ENCODE measurements around the gene CSNK1D. TPM values are rescaled to one million over a fixed set of nuclear protein-coding genes. Genes with fewer than 3 reads are reported as not detected.

The CSNK1D gene
- total and polyA plus RNA-seq, 4 donors = 72.7 to 160 (median 123) TPM

GRCh38 chr17:82245134-82246039 lies 28.1 kb downstream of the CSNK1D start:
- Histone ChIP-seq H3K36me3 (ENCODE audit: control insufficient read depth in 4 of 4, insufficient read depth in 4 of 4, low read length in 4 of 4) (peaks cover 16 to 77% (median 46%) of the 10 kb centered on the region in 4 donors), H3K27me3 (ENCODE audit: control insufficient read depth in 3 of 3, insufficient read depth in 3 of 3, low read length in 2 of 3) (no peaks in the 10 kb centered on the region), H3K4me1 (ENCODE audit: control insufficient read depth in 5 of 5, insufficient read depth in 5 of 5, low read length in 5 of 5) (peaks cover 8 to 29% (median 25%) of the 10 kb centered on the region in 5 donors), H3K27ac (ENCODE audit: low read depth in 1 of 2, low read length in 1 of 2) (no peak overlapping the region), H3K9ac (ENCODE audit: insufficient read depth in 1 of 2, low read length in 2 of 2) (no peak overlapping the region), H3K9me3 (ENCODE audit: control insufficient read depth in 4 of 4, insufficient read depth in 3 of 4, low read length in 3 of 4) (no peaks in the 10 kb centered on the region), H3K4me3 (no peak overlapping the region)
- no peak for TF ChIP-seq CTCF (IDR thresholded peaks at IDR 0.05; ENCODE audit: control extremely low read depth, extremely low read depth)
- no peak for DNase-seq
- no peak for ATAC-seq (ENCODE audit: insufficient read depth, low FRiP score)
- WGBS, 2 donors = 90 to 93% methylated on average over 46 to 47 of the region's 47 CpGs

GRCh38 chr17:82244413-82245133 lies 28.9 kb downstream of the CSNK1D start:
- no peak overlapping the region for H3K27ac ChIP-seq (ENCODE audit: low read depth in 1 of 2, low read length in 1 of 2)
- no peak overlapping the region for H3K9ac ChIP-seq (ENCODE audit: insufficient read depth in 1 of 2, low read length in 2 of 2)
- DNase-seq (peak in 1 of 3 donors; percentile 22), ATAC-seq (ENCODE audit: insufficient read depth, low FRiP score) (no peak)
- no peaks in the 10 kb centered on the region for H3K9me3 ChIP-seq (ENCODE audit: control insufficient read depth in 4 of 4, insufficient read depth in 3 of 4, low read length in 3 of 4)
- no peaks in the 10 kb centered on the region for H3K27me3 ChIP-seq (ENCODE audit: control insufficient read depth in 3 of 3, insufficient read depth in 3 of 3, low read length in 2 of 3)
- no peak for TF ChIP-seq CTCF (IDR thresholded peaks at IDR 0.05; ENCODE audit: control extremely low read depth, extremely low read depth)
- H3K36me3 ChIP-seq (ENCODE audit: control insufficient read depth in 4 of 4, insufficient read depth in 4 of 4, low read length in 4 of 4) = peaks cover 8 to 76% (median 42%) of the 10 kb centered on the region in 4 donors
- peaks cover 8 to 34% (median 25%) of the 10 kb centered on the region in 5 donors for H3K4me1 ChIP-seq (ENCODE audit: control insufficient read depth in 5 of 5, insufficient read depth in 5 of 5, low read length in 5 of 5)
- WGBS, 2 donors = 73 to 86% methylated on average over 39 of the region's 39 CpGs
- H3K4me3 ChIP-seq = no peak overlapping the region

- Histone ChIP-seq H3K27me3 (ENCODE audit: control insufficient read depth in 3 of 3, insufficient read depth in 3 of 3, low read length in 2 of 3) (no peaks in the 10 kb centered on the region), H3K9me3 (ENCODE audit: control insufficient read depth in 4 of 4, insufficient read depth in 3 of 4, low read length in 3 of 4) (no peaks in the 10 kb centered on the region), H3K27ac (ENCODE audit: low read depth in 1 of 2, low read length in 1 of 2) (peak overlapping the region in 1 of 2 donors; percentile 44), H3K4me1 (ENCODE audit: control insufficient read depth in 5 of 5, insufficient read depth in 5 of 5, low read length in 5 of 5) (peaks cover 8 to 38% (median 32%) of the 10 kb centered on the region in 5 donors), H3K36me3 (ENCODE audit: control insufficient read depth in 4 of 4, insufficient read depth in 4 of 4, low read length in 4 of 4) (peaks cover 4 to 72% (median 39%) of the 10 kb centered on the region in 4 donors), H3K9ac (ENCODE audit: insufficient read depth in 1 of 2, low read length in 2 of 2) (no peak overlapping the region), H3K4me3 (no peak overlapping the region)
- DNase-seq (no peak), ATAC-seq (ENCODE audit: insufficient read depth, low FRiP score) (no peak)
- TF ChIP-seq CTCF (IDR thresholded peaks at IDR 0.05; ENCODE audit: control extremely low read depth, extremely low read depth) = no peak
- 90 to 91% methylated on average over 19 of the region's 19 CpGs for WGBS, 2 donors
Observed at GRCh38 chr17:82243648-82244412, 29.7 kb downstream of the CSNK1D start.
